ENCODE data around the gene WDR7. TPM values are rescaled to one million over a fixed set of nuclear protein-coding genes. Genes with fewer than 3 reads are reported as not detected.

The WDR7 gene
- total and polyA plus RNA-seq, 3 donors from 2014 or later, result 19.4 to 63.6 (median 35.9) TPM

- intact Hi-C loops (cut with DNase I; ENCODE audit: low total_unique reads), result no loop called here
- 63 to 84% methylated on average over 2 of the region's 2 CpGs for WGBS, 2 donors
- Histone ChIP-seq H3K36me3 (ENCODE audit: low read depth, missing control alignments) (no peaks in the 10 kb centered on the region), H3K4me3 (no peak overlapping the region), H3K27me3 (no peaks in the 10 kb centered on the region), H3K9me3 (no peaks in the 10 kb centered on the region), H3K4me1 (no peaks in the 10 kb centered on the region), H3K27ac (no peak overlapping the region)
- TF ChIP-seq POLR2A (IDR thresholded peaks at IDR 0.05) (no peak), CTCF (IDR thresholded peaks at IDR 0.05) (no peak)
- DNase-seq, result no peak
Measured at GRCh38 chr18:56662902-56663301, 11.7 kb downstream of the WDR7 start.

GRCh38 chr18:56672391-56672790 lies 21.2 kb downstream of the WDR7 start:
- intact Hi-C loops (cut with DNase I; ENCODE audit: low total_unique reads), result no loop called here

GRCh38 chr18:56672981-56673380 lies 21.8 kb downstream of the WDR7 start:
- TF ChIP-seq POLR2A (IDR thresholded peaks at IDR 0.05) (no peak), CTCF (IDR thresholded peaks at IDR 0.05) (no peak)
- intact Hi-C loops (cut with DNase I; ENCODE audit: low total_unique reads), result no loop called here

More at GRCh38 chr18:56672391-56672790, 21.2 kb downstream of the WDR7 start:
- DNase-seq, result no peak
- TF ChIP-seq POLR2A (IDR thresholded peaks at IDR 0.05), result no peak
- no peak for TF ChIP-seq CTCF (IDR thresholded peaks at IDR 0.05)
- Histone ChIP-seq H3K4me3 (no peak overlapping the region), H3K27me3 (no peaks in the 10 kb centered on the region), H3K36me3 (ENCODE audit: low read depth, missing control alignments) (no peaks in the 10 kb centered on the region), H3K27ac (no peak overlapping the region), H3K9me3 (no peaks in the 10 kb centered on the region), H3K4me1 (no peaks in the 10 kb centered on the region)
- WGBS, 2 donors, result 81 to 82% methylated on average over 8 of the region's 8 CpGs

GRCh38 chr18:56676639-56677038 lies 25.5 kb downstream of the WDR7 start:
- Histone ChIP-seq H3K27me3 (no peaks in the 10 kb centered on the region), H3K36me3 (ENCODE audit: low read depth, missing control alignments) (no peaks in the 10 kb centered on the region), H3K4me1 (no peaks in the 10 kb centered on the region), H3K4me3 (no peak overlapping the region), H3K27ac (no peak overlapping the region), H3K9me3 (no peaks in the 10 kb centered on the region)
- intact Hi-C loops (cut with DNase I; ENCODE audit: low total_unique reads), result no loop called here
- TF ChIP-seq CTCF (IDR thresholded peaks at IDR 0.05), result no peak
- TF ChIP-seq POLR2A (IDR thresholded peaks at IDR 0.05), result no peak
- DNase-seq, result no peak
- WGBS, 2 donors, result 38 to 59% methylated on average over 2 of the region's 2 CpGs

More at GRCh38 chr18:56672981-56673380, 21.8 kb downstream of the WDR7 start:
- no peak for DNase-seq
- no peaks in the 10 kb centered on the region for H3K9me3 ChIP-seq
- no peaks in the 10 kb centered on the region for H3K27me3 ChIP-seq
- WGBS, 2 donors, result 79 to 82% methylated on average over 3 of the region's 3 CpGs
- H3K27ac ChIP-seq, result no peak overlapping the region
- no peak overlapping the region for H3K4me3 ChIP-seq
- no peaks in the 10 kb centered on the region for H3K4me1 ChIP-seq
- H3K36me3 ChIP-seq (ENCODE audit: low read depth, missing control alignments), result no peaks in the 10 kb centered on the region

- intact Hi-C loops (cut with DNase I; ENCODE audit: low total_unique reads), result no loop called here
- Histone ChIP-seq H3K27me3 (no peaks in the 10 kb centered on the region), H3K4me3 (no peak overlapping the region), H3K36me3 (ENCODE audit: low read depth, missing control alignments) (no peaks in the 10 kb centered on the region), H3K4me1 (no peaks in the 10 kb centered on the region), H3K27ac (no peak overlapping the region), H3K9me3 (no peaks in the 10 kb centered on the region)
- TF ChIP-seq POLR2A (IDR thresholded peaks at IDR 0.05) (no peak), CTCF (IDR thresholded peaks at IDR 0.05) (no peak)
- 89 to 95% methylated on average over 4 of the region's 4 CpGs for WGBS, 2 donors
- no peak for DNase-seq
Measured at GRCh38 chr18:56678836-56679565, 27.8 kb downstream of the WDR7 start.

Measured in testis (tissue), 3 donors.